Left hindlimb (tissue), 1 donor: Measurements from ENCODE around the gene C19orf25.
"Not testable (repeated sequence)": the region's sequence is repeated elsewhere in the genome, so short reads cannot be mapped to it uniquely, and the experiment has no call there.

Experiments
- DNase-seq: peaks from one replicate; pipeline ENCODE4 v3.0.0-alpha.2; 2018

The C19orf25 gene

DNA sequence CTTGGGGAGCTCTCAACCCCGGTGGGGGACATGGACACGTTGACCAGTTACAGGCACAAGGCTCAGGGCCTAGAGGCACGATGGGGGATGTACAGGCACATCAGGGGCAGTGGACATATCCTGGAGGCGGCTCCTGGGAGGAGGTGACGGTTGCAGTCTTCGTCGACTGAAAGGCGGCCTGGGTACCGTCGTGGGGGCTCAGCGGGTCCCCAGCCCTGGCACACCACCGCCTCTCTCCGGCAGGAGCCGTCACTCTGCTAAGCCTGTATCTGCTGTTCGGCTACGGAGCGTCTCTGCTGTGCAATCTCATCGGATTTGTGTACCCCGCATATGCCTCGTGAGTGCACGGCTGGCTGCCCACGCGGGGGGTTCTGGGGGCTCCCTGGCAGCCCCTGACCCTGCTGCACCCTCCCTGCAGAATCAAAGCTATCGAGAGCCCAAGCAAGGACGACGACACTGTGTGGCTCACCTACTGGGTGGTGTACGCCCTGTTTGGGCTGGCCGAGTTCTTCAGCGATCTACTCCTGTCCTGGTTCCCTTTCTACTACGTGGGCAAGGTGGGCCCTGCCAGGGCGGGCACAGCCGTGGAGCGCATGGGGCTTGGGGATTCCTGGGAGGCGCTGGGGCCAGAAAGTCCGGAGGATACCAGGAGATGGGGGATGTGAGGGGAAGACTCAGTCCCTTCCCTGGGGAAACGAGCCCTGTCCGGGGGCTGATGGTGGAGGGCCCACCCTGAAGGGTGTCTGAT is 16.2 kb upstream of the C19orf25 start:
- no peak for DNase-seq

DNA sequence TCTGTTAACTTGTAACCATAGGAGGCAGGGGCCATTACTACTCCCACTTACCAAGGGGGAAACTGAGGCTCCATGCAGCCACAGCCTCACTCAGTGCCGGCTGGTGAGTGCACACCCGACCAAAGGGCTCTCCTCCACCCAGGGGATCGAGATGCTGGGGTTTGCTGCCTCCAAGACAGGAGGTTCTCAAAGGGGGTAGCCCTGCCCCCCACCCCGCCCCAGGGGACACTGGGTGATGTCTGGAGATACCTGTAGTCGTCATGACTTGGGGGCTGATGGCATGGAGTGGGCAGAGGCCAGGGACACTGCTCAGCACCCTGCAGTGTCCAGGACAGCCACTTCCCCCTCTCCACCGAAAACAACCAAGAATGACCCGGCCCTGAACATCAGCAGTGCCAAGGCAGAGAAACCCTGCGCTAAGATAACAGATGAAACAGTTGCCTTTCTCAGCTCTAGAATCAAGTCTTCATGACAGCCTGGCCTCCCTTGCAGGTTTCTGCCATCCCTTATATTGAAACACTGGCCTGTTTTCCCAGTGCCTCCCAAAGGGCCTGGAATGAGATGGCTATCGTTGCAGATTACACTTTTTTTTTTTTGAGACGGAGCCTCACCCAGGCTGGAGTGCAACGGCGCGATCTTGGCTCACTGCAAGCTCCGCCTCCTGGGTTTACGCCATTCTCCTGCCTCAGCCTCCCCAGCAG is 15.2 kb upstream of the C19orf25 start:
- DNase-seq = no peak

DNA sequence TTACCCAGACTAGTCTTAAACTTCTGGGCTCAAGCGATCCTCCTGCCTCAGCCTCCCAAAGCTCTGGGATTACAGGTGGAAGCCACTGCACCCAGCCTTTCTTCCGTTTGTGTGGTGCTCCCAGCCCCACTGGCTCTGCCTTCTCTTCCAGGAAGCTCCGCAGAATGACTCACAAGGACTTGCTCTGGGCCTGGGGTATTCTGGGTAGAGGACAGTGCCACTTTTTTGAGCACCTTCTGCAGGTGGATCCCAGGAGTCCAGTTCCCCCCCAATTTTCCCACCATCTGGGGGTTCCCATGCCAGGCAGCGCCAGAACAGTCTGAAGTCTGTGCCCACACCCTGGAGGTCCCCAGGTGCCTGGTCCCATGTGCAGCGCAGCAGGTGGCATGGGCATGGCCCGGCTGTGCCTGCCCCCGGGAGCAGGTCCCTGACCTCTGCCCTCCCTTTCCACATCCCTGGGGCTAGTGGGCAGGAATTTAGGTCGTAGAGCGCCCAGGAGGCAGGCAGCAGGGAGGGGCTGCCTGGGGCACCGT is 13.5 kb upstream of the C19orf25 start:
- no peak for DNase-seq

- no peak for DNase-seq
Measured at GRCh38 chr19:1491849-1492170, 12.8 kb upstream of the C19orf25 start.

GRCh38 chr19:1491114-1491848 is 12.3 kb upstream of the C19orf25 start, which contains the start of gene REEP6:
Gene REEP6, plus strand, starts transcription at chr19:1491181. Its CDS starts 89 bp downstream, at chr19:1491270.
- no peak for DNase-seq

DNA sequence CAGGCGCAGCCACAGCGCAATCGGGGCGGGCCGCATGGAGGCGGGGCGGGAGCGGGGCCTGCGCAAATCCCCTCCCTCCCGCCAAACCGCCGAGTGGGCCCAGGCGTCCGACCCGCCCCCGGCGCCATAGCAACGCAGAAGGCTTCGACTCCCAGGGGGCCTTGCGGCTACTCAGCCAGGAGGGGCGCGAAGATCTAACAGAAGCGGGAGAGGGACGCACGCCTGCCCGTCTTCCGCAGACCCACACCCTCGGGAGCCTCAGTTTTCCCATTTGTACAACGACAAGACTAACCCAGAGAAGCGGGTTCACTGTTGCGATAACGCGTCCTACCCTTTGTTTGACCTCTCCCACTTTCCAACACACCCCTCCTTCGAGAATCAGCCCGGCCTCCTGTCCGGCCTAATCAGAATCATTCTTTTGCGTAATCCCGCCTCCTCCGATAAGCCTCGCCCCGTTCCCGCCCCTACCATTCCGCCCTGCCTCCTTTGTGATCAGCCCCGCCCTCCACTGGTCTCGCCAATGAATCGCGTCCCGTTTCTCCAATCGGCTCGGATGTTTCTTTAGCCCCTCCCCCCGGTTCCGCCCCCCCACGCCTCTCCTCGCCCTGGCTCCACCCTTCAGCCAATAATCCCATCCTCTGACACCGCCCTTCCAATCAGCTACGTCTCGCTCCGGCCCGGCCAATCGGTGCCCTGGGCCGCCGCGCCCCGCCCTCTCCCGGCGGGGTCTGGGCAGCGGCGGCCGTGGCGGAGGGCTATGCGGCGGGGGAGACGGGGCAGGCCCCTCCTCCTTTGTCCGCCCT is 11.5 kb upstream of the C19orf25 start, which contains the start of gene PCSK4:
TSS of gene PCSK4 (minus strand) at position 40 of the 803 bp plus-strand sequence. CDS start at position 36, 4 bp downstream.
- peak; percentile 100 for DNase-seq

GRCh38 chr19:1489463-1490310 is 10.7 kb upstream of the C19orf25 start:
- DNase-seq = peak; percentile 47

- DNase-seq = no peak
Measured at GRCh38 chr19:1488282-1488601, 9.2 kb upstream of the C19orf25 start.

DNA sequence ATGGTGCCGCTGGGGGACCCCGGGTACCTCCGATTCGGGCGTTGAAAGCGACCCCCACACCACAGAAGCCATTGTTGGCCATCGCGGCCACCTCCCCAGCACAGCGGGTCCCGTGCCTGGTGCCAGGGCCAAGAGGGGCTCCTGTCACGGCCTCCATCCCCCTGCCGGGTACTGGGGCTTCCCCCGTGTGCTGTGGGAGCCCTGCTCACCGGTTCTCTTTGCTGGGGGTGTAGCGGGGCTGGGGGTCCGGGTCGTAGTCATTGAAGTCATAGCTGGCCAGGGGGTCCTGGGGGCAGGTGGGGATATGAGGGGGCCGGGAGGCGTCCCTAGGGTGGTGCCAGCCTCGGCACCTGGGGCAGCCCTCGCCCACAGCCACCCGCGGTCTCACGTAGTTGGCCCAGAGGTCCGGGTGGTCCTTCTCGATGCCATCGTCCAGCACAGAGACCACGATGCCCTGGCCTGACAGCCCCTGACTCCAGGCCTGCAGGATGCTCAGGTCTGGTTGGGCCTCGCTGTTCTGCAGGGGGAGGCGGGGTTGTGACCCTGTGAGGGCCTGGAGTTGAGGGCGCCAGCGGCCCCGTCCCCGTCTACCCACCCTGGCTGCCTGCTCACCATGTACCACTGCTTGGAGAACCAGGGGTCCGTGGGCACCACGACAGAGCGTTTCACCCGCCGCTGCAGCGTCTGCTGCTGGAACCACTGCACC is 8.7 kb upstream of the C19orf25 start:
- DNase-seq = no peak

- no peak for DNase-seq
Measured at GRCh38 chr19:1486720-1487575, 7.9 kb upstream of the C19orf25 start.

DNA sequence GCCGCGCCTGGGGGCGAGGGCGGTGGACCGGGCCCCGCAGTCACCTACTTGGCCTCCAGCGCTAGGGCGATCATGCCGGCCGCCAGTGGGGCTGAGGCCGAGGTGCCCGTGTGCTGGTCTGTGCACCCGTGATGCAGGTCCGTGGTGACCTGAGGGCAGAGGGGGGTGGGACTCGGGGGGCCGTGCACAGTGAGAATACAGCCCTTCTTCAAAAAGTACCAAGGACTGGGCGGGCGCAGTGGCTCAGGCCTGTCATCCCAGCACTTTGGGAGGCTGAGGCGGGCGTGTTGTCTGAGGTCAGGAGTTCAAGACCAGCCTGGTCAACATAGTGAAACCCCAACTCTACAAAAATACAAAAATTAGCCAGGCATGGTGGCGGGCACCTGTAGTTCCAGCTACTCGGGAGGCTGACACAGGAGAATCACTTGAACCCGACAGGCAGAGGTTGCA is 5.0 kb upstream of the C19orf25 start:
- no peak for DNase-seq

GRCh38 chr19:1483131-1483978 is 4.3 kb upstream of the C19orf25 start:
- peak; percentile 25 for DNase-seq

- no peak for DNase-seq
Measured at GRCh38 chr19:1482361-1483130, 3.5 kb upstream of the C19orf25 start.

- no peak for DNase-seq
Measured at GRCh38 chr19:1481893-1482360, 2.9 kb upstream of the C19orf25 start.

DNA sequence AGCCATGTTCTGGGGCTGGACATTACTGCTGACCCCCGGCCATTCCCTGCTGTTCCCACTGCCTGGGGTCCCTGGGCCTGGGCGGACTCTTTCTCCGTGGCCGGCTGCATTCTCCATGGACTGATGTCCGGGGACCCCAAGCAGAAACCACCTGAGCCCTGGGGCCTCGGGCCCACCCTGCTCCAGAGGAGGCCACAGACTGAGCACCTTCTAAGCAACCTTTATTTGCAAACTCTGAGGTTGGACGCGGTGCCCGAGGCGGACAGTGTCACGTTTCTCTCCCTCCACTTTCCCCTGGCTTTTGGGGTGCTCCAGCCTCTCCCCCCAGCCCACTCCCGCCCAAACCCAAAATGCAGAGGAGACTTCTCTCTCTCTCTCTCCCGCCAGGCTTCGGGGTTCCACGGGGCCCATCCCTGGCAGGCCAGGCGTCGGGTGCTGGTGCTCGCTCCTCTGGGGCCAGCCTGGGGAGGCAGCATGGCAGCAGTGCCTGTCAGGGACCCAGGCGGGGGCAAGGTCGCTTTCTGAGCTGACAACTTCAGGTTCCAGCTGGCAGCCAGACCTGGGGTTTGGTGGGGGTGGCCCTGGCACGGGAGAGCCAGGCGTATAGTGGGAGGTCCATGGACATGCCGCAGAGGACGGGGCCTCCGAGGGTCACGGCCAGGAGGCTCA is 2.3 kb upstream of the C19orf25 start:
- no peak for DNase-seq

GRCh38 chr19:1477056-1477455 is 2.0 kb downstream of the C19orf25 start:
- not testable (repeated sequence) for DNase-seq

DNA sequence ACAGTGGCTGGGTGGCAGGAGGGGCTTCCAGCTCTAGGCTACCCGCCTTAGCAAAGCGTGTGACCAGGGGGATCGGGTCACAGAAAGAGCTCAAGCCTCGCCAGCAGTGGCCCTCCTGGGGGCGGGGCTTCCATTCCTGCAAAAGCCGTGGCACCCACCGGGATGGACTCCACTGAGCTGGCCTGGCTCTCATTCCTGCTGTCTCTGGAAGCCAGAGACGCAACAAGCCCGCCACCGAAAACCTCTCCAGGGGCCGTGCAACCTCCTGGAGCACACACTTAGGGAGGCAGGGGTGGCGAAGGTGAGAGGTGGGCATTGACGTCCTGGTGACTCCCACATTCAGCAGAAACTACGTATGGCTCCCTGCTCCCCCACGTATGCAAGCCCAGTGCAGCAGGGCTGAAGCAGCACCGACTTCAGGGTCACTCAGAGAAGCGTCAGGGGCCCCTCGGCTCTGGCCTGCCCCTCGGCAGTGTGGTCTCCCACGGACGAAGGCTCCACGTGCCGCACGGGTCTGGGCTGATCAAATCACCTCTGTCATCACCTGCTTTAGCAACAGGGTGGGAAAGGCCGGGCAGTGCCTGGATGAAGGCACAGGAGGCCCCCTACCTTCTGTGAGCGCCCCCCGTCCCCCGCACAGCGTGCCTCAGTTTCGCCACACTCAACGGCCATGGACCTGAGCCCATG is 3.1 kb downstream of the C19orf25 start:
- no peak for DNase-seq
